K562 (cell line): ENCODE measurements around the gene CENPA. TPM values are rescaled to one million over a fixed set of nuclear protein-coding genes. Genes with fewer than 3 reads are reported as not detected.

ENCODE experiments used
- DIDO1 ChIP-seq: fragments of 450-650 bp; IDR thresholded peaks from 2 replicates; pipeline ENCODE4 v1.6.1; 2016; ENCODE audit warnings: low read depth, missing biosample characterization, missing genetic modification characterization
- HBP1 ChIP-seq: fragments of 450-650 bp; formaldehyde crosslinking; IDR thresholded peaks from 2 replicates; pipeline ENCODE4 v1.4.0; 2022; ENCODE audit warnings: missing genetic modification characterization
- IFI16 ChIP-seq: fragments of 250-450 bp; sonication (Bioruptor Pico); IDR thresholded peaks from 2 replicates; pipeline ENCODE4 v2.1.2; 2022; ENCODE audit warnings: mild to moderate bottlenecking, inconsistent platforms
- LCOR ChIP-seq: sonication (generic); formaldehyde crosslinking; IDR thresholded peaks from 2 replicates; pipeline ENCODE4 v1.8.0; 2022; ENCODE audit warnings: mild to moderate bottlenecking, missing genetic modification reagents
- NRF1 ChIP-seq, 2 experiments: fragments of 450-650 bp; IDR thresholded peaks in 1 of 2; conservative IDR thresholded peaks in 1 of 2; 2 replicates each; pipeline ENCODE4 v1.6.1; 2014; ENCODE audit warnings: mild to moderate bottlenecking in 2 of 2
- POLR2G ChIP-seq: fragments of 200-400 bp; formaldehyde crosslinking; IDR thresholded peaks from 2 replicates; pipeline ENCODE4 v1.6.1; 2017; ENCODE audit warnings: low read depth, mild to moderate bottlenecking, antibody characterized with exemption, low read length, moderate library complexity
- PRDM10 ChIP-seq: fragments of 450-650 bp; IDR thresholded peaks from 2 replicates; pipeline ENCODE4 v1.6.1; 2018; ENCODE audit not compliant: partially characterized antibody
- RBFOX2 ChIP-seq: fragments of 200-400 bp; formaldehyde crosslinking; IDR thresholded peaks from 2 replicates; pipeline ENCODE4 v1.6.1; 2017; ENCODE audit warnings: low read depth, mild to moderate bottlenecking, low read length, moderate library complexity
- STAT5A ChIP-seq: IDR thresholded peaks from 2 replicates; pipeline ENCODE4 v1.6.1; 2012; ENCODE audit warnings: low read length, inconsistent platforms, borderline replicate concordance
- U2AF1 ChIP-seq: fragments of 200-400 bp; formaldehyde crosslinking; optimal IDR thresholded peaks from 2 replicates; pipeline ENCODE3; 2017; ENCODE audit warnings: mild to moderate bottlenecking, low read depth, low read length, moderate library complexity
- UBTF ChIP-seq, 2 experiments: IDR thresholded peaks; 2 replicates each; pipeline ENCODE4 v1.6.1; 2012; ENCODE audit warnings: improper control_type of control experiment in 2 of 2, low read depth in 2 of 2, low read length in 2 of 2, borderline replicate concordance in 1 of 2
- ZNF253 ChIP-seq: fragments of 250-450 bp; sonication (Bioruptor Pico); conservative IDR thresholded peaks from 2 replicates; pipeline ENCODE4 v1.6.1; 2021; ENCODE audit warnings: mild to moderate bottlenecking
- ZNF41 ChIP-seq: fragments of 250-450 bp; sonication (Bioruptor Pico); conservative IDR thresholded peaks from 2 replicates; pipeline ENCODE4 v1.4.0; 2020; ENCODE audit warnings: mild to moderate bottlenecking
- ZNF592 ChIP-seq: fragments of 450-650 bp; IDR thresholded peaks from 2 replicates; pipeline ENCODE4 v1.6.1; 2017; ENCODE audit warnings: antibody characterized with exemption, mild to moderate bottlenecking
- polyA plus RNA-seq, 8 experiments: library from polyadenylated mRNA; depleted of rRNA in 4 of 8; stranded (reverse) in 5 of 8; unstranded in 3 of 8; fragments of >200 nt; fragmentation: Nextera tagmentation in 2 of 8; fragmentation: Illumina TruSeq in 1 of 8; extraction: Ambion mirVana in 2 of 8; extraction: Trizol in 1 of 8; gene quantifications; 2 replicates each; pipeline versions ENCODE4 v1.2.1 to v1.2.3, GENCODE V29; 2011 to 2014; ENCODE audit warnings: inconsistent platforms in 1 of 8, missing spikeins in 1 of 8
- total RNA-seq, 7 experiments: library from RNA; depleted of rRNA in 6 of 7; stranded (reverse); fragments of >200 nt in 6 of 7; fragmentation: Illumina TruSeq in 2 of 7; extraction: Trizol in 2 of 7; gene quantifications; 2 replicates each; pipeline versions ENCODE4 v1.2.1 to v1.2.3, GENCODE V29; 2011 to 2021; ENCODE audit warnings: low replicate concordance in 1 of 7

CENPA gene
- total and polyA plus RNA-seq, 9 of the 15 experiments (the other 6 are each of a cell fraction or from before 2014, with no cell fraction given) = 11.3 to 61.7 (median 44.7) TPM

- peak; percentile 94 for TF ChIP-seq ZNF592
- no peak for TF ChIP-seq ZNF253 (CRISPR knock-in tag)
- no peak for TF ChIP-seq ZNF41
- TF ChIP-seq STAT5A = no peak
- TF ChIP-seq DIDO1 (tag) = 0 out of 2 replicates have a peak, but pooled peaks have one; percentile 33
- peak; percentile 97 for TF ChIP-seq POLR2G
- peak; percentile 62 for TF ChIP-seq U2AF1
- TF ChIP-seq RBFOX2 = peak; percentile 97
- no peak for TF ChIP-seq IFI16 (CRISPR knock-in tag)
- TF ChIP-seq UBTF (IDR thresholded peaks at IDR 0.05; ENCODE audit: borderline replicate concordance in 1 of 2, low read depth in 2 of 2, low read length in 2 of 2) = no peak
- TF ChIP-seq LCOR (CRISPR knock-in tag) = peak; percentile 87; the same call in 1 of the 2 replicates
- TF ChIP-seq PRDM10 = peak; percentile 6
- peak; percentile 61 to 65 for TF ChIP-seq NRF1 (conservative IDR thresholded peaks at IDR 0.05 in 1 of 2, IDR thresholded peaks at IDR 0.05 in 1 of 2)
- 0 out of 2 replicates have a peak, but pooled peaks have one; percentile 22 for TF ChIP-seq HBP1 (CRISPR knock-in tag)
Measured at GRCh38 chr2:26785431-26786206, at the start of gene CENPA (continued).
